CD4-positive, alpha-beta T cell treated with Interferon gamma for 1 hour (primary cell): Measurements from ENCODE around the gene ZNF787.

Experiments used
- DNase-seq: peaks from one replicate; pipeline ENCODE4 v3.0.0-alpha.2; 2020

Gene ZNF787

GRCh38 chr19:56142897-56143434, 21.9 kb upstream of the ZNF787 start:
- DNase-seq: no peak

GRCh38 chr19:56142087-56142787, 21.1 kb upstream of the ZNF787 start:
- no peak for DNase-seq

DNA sequence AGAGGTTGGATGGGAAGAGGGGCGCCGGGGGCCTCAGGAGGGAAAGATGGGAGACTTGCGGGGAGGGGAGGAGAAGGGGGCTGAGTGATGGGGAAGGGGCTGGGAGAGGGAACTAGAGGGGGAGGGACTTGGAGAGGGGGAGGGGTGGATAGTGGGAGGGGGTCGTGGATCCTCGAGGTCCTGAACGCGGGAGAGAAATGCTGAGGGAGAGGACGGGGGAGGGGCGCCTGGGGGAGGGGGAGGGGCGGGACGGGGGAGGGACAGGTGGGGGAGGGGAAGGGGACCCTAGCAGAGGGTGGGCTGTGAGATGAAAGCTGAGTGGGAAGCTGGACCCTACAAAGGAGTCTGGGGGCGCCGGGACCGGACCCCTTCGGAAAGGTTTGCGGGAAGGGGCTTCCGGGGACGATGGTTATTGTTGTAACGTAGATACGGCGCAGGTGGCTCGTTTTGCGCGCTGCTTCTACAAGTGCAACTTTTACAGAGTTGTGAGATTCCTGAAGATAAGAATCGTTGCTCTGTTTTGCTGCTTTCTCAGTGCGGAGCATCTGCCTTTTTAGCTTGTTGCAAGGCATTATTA, 20.4 kb upstream of the ZNF787 start:
- peak; percentile 16 for DNase-seq

- DNase-seq: peak; percentile 100
Measured at GRCh38 chr19:56140583-56141416, 19.7 kb upstream of the ZNF787 start, which contains the start of gene ZNF444. Gene ZNF444, plus strand, starts transcription at chr19:56141287. Its CDS starts 5,625 bp downstream, at chr19:56146912.

DNA sequence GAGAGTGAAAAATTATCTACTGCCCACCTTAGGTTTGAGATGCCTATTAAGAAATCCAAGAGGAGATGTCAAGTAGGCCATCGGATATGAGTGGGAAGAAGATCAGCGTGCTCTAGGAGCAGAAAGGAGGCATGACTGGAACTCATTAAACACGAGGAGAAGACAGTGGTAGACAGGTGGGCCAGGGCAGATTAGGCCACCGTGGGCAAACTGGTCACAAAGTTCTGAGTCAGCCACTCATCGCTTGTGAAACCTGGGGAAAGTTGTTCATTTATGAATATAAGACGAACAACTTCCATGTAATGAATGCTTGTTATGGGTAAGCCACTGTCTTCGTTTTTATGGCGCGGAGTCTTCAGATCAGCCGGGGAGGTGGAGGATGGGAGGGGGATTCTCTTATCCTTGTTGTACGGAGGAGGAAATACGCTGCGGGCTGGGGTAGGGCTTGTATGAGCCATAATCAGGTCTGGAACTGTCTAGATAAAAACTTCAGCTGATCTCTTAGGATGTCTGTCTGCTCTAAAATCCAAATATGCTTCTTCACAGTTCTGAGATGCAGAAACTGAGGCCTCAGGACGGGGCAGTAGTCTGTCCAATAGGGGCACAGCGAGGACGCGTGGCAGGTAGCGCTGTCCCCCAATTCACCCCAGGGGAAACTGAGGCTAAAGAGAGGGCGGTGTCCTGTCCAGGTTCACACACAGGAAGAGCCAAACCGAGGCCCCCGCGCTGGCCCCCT, 18.9 kb upstream of the ZNF787 start:
- DNase-seq: no peak

DNA sequence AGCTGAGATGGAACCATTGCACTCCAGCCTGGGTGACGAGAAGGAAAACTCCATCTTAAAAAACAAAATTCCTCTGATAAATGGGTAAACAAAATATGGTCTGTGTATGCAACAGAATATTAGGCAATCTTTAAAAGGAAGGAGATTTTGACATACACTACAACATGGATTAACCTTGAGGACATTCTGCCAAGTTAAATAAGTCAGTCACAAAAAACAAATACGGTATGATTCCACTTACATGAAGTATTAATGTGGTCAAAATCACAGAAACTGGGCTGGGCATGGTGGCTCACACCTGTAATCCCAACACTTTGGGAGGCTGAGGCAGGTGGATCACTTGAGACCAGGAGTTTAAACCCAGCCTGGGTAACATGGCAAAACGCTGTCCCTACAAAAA, 17.0 kb upstream of the ZNF787 start:
- no peak for DNase-seq

- no peak for DNase-seq
Measured at GRCh38 chr19:56137405-56137804, 16.3 kb upstream of the ZNF787 start.

GRCh38 chr19:56136362-56136761, 15.3 kb upstream of the ZNF787 start:
- no peak for DNase-seq

DNA sequence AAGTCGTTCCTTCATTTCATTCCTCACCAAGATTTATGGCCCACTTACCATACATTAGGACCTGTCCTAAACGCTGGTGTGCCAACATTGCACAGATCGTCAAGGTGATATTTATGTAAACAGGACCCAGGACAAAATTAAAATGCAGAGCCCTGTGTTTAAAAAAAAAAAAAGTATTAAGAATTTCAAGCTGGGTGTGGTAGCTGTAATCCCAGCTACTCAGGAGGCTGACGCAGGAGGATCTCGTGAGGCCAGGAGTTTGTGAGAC, 13.5 kb upstream of the ZNF787 start:
- DNase-seq: no peak

DNA sequence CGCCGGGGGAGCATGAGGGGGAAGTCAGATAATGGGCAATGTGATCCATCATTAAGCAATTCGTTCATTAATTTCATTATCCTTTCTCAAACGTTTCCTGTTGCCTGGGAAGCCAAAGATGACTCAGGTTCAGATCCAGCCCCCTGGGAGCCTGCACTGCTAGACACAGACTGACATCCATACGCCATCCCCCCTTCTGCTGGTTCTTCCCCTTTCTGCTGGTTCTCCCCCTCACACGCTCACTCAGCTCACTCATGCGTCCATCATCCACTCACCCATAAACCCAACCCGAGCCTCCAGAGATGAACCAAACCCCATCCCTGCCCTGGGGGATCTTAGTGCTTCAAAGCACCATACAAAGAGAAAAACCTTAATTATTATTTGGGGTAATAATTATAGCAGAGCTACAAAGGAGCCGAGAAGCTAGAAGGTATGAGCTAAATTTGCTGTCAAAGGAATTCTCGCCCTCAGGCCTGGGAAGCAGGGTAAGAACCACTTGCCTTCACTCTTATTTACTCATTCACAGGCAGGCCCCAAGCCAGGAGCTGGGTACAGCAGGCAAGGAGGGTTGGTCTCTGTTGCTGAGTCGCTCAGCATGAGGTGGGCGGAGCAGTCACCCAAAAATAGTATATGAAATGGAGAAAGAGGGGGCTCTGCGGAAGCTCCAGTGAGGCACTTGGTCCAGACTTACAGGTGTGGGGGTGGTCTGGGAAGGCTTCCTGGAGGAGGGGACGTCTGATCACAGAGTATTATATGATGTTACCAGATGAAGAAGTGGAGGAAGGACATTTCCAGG, 13.0 kb upstream of the ZNF787 start:
- DNase-seq: peak; percentile 22

GRCh38 chr19:56132316-56132822, 11.3 kb upstream of the ZNF787 start:
- DNase-seq: no peak

DNA sequence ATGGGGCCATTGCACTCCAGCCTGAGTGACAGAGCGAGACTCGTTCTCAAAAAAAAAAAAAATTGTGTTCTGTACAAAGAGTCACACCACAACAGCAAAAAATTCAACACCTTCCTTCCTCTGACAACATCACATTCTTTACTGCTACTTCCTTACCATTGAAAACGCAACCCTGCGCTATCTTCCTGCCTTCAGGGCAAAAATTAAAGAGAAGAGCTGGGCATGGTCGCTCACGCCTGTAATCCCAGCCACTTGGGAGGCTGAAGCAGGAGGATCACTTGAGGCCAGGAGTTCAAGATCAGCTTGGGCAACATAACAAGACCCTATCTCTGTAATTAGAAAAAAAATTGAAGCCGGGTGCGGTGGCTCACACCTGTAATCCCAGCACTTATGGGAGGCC, 10.6 kb upstream of the ZNF787 start:
- DNase-seq: no peak

- DNase-seq: no peak
Measured at GRCh38 chr19:56130006-56130405, 8.9 kb upstream of the ZNF787 start.

- DNase-seq: no peak
Measured at GRCh38 chr19:56126983-56127780, 6.1 kb upstream of the ZNF787 start.

DNA sequence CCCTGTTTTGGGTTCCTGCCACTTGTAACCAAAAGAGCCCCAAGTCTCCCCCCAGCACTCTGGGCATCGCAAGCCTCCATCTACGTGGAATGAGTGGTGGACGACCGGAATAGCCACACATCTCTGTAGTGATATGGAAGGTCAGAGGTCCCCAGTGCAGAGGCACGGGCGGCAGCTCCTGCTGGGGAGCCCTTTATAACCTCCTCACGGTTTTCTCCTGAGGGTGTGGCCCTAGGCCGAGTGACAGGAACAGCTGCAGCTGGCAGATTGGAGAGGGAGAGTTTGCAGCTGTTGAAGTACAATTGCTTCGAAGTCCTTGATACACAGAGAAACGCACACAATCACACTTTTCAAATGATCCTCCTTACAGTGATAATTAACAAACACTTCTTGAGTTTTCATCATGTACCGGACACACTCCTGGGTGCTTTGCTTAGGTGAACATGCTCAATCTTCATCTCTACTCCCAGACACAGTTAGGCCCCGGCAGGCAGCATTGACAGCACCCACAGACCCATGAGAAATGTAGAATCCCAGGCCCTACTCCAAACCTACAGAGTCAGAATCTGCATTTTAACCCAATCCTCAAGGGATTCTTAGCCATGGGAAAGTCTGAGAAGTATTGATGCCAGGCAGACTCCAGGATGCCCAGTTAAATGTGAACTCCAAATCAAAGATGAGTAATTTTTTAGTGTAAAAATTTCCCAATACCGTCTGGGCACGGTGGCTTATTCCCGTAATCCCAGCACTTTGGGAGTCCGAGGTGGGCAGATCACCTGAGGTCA, 4.9 kb upstream of the ZNF787 start:
- no peak for DNase-seq

- DNase-seq: peak; percentile 26
Measured at GRCh38 chr19:56124578-56124977, 3.5 kb upstream of the ZNF787 start.

GRCh38 chr19:56123266-56123891, 2.3 kb upstream of the ZNF787 start:
- no peak for DNase-seq

- peak; percentile 82 for DNase-seq
Measured at GRCh38 chr19:56120371-56121179, 520 bp downstream of the ZNF787 start.

- no peak for DNase-seq
Measured at GRCh38 chr19:56120002-56120370, 1.1 kb downstream of the ZNF787 start.
